Tibial nerve (tissue), 4 donors: Measurements from ENCODE around the gene MAML2.

Experiments used
- CTCF ChIP-seq, 5 experiments: fragments of 200-600 bp in 3 of 5; fragments of 450-650 bp in 2 of 5; sonication (generic) in 3 of 5; IDR thresholded peaks; one replicate each; pipeline ENCODE4 v1.5.1; 2016 to 2019; ENCODE audit warnings: antibody characterized with exemption in 5 of 5, mild to moderate bottlenecking in 3 of 5, moderate library complexity in 2 of 5
- EP300 ChIP-seq, 2 donors: sonication (generic); formaldehyde crosslinking; IDR thresholded peaks; one replicate each; pipeline ENCODE4 v1.6.1; 2017; ENCODE audit warnings: antibody characterized with exemption in 2 of 2, mild to moderate bottlenecking in 1 of 2
- POLR2A ChIP-seq, 2 donors: fragments of 450-650 bp; IDR thresholded peaks; one replicate each; pipeline ENCODE4 v1.6.1; 2017; ENCODE audit warnings: antibody characterized with exemption in 2 of 2, mild to moderate bottlenecking in 2 of 2, moderate library complexity in 2 of 2

- TF ChIP-seq CTCF (IDR thresholded peaks at IDR 0.05) = no peak
- no peak for TF ChIP-seq POLR2A (IDR thresholded peaks at IDR 0.05)
- TF ChIP-seq EP300 (IDR thresholded peaks at IDR 0.05) = no peak
These were observed 88.1 kb downstream of the MAML2 start for GRCh38 chr11:96254854-96255253.
